Psoas muscle (tissue), 8 donors: ENCODE measurements around the gene EPM2A. TPM values are rescaled to one million over a fixed set of nuclear protein-coding genes. Genes with fewer than 3 reads are reported as not detected.

ENCODE experiments used
- ATAC-seq, 4 donors: fragments of 200-7000 bp; cut with Tn5 transposase; one replicate each; pipeline ENCODE4 v1.9.1; 2020; ENCODE audit warnings: moderate library complexity in 3 of 4, mild to moderate bottlenecking in 2 of 4
- DNase-seq, 2 donors: peaks; one replicate each; pipeline ENCODE4 v3.0.0-alpha.2; 2020
- H3K27ac ChIP-seq: fragments of 200-600 bp; one replicate; pipeline ENCODE4 v1.8.0; 2022
- H3K27me3 ChIP-seq, 3 donors: fragments of 200-600 bp in 1 of 3; one replicate each; pipeline versions ENCODE4 v1.6.1 to v1.8.0; 2013 to 2022; ENCODE audit warnings: low read length in 2 of 3, mild to moderate bottlenecking in 2 of 3, moderate library complexity in 1 of 3; ENCODE audit not compliant: insufficient read depth in 3 of 3
- H3K36me3 ChIP-seq, 2 donors: fragments of 200-600 bp in 1 of 2; one replicate each; pipeline versions ENCODE4 v1.6.1 to v1.8.0; 2013 to 2022; ENCODE audit warnings: low read depth in 1 of 2, mild to moderate bottlenecking in 1 of 2, moderate library complexity in 1 of 2; ENCODE audit not compliant: insufficient read depth in 1 of 2
- H3K4me1 ChIP-seq: fragments of 200-600 bp; one replicate; pipeline ENCODE4 v1.8.0; 2022
- H3K4me3 ChIP-seq: fragments of 200-600 bp; one replicate; pipeline ENCODE4 v1.8.0; 2022; ENCODE audit warnings: mild to moderate bottlenecking
- H3K9me3 ChIP-seq: fragments of 200-600 bp; one replicate; pipeline ENCODE4 v1.8.0; 2022
- WGBS, 3 donors: extraction: QIAGEN DNeasy Blood & Tissue Kit; methylation state at CpG; one replicate each; pipeline versions ENCODE4 v1.1.6 to v1.1.7; 2013; 5-methylcytosine and 5-hydroxymethylcytosine counted together
- intact Hi-C, 2 donors: fragments of 100-400 bp; cut with DNase I; formaldehyde crosslinking; loops; one replicate each; pipeline versions ENCODE4 v1.11.0 to v1.14.2; 2022
- polyA plus RNA-seq, 3 donors: library from polyadenylated mRNA; stranded (reverse); fragments of 200-250 nt; gene quantifications; one replicate each; pipeline ENCODE4 v1.2.3, GENCODE V29; 2013
- total RNA-seq, 4 donors: library from RNA; stranded (reverse); fragmentation: NEBNext Ultra II Directional in 2 of 4; extraction: Animal tissue kit (Norgen Biotek cat#: 25700) in 2 of 4; gene quantifications; one replicate each; pipeline versions ENCODE4 v1.2.1 to v1.2.4, GENCODE V29; 2021 to 2023
- TF ChIP-seq, protein P1 (sequence below): fragments of 200-600 bp; IDR thresholded peaks from one replicate; pipeline ENCODE4 v1.8.0; 2022; ENCODE audit warnings: antibody characterized with exemption
- donor health status: healthy with polysubstance abuse.
- donor health status: DM: no; HTN: no; CAD: no; lungs with moderate emphysema.
- donor health status: Bipolar disorder and iron deficiency.
- donor health status: healthy.
- donor health status: DM: yes; HTN: yes; CAD: no.
- donor health status: DM: no; HTN: no; CAD: no.
- donor health status: DM: no; HTN: no; CAD: no.
- donor health status: DM: yes; HTN: yes; CAD: no.

Gene EPM2A
- total and polyA plus RNA-seq, 7 donors: 30.1 to 88.4 (median 67.6) TPM

DNA sequence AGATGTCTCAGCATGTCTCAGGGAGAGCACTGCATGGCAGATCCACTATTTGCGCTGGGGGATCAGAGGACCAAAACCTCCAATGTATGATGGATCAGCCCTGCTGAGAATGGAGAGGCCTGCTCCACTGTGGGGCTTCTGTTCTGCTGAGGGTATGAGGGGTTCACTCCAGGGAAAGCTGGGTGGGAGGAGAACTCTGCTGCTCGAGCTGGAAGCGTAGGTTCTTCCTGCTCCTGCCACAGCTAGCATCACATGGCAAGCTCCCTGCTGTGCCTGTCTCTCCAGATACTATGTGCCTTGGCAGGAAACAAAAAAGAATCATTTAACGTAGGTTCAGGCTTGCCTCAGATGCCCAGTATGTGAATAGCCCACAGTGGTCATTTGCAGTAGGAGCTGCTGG is 105.8 kb downstream of the EPM2A start:
- DNase-seq: no peak

GRCh38 chr6:145627451-145627850 is 107.9 kb downstream of the EPM2A start:
- 95 to 96% (median 96%) methylated on average over 17 of the region's 17 CpGs for WGBS, 3 donors

More for the DNA sequence above, 105.8 kb downstream of the EPM2A start:
- Histone ChIP-seq H3K4me3 (no peak overlapping the region), H3K4me1 (peaks cover 28% of the 10 kb centered on the region), H3K36me3 (peaks cover 3 to 24% of the 10 kb centered on the region in 2 donors), H3K27me3 (no peaks in the 10 kb centered on the region), H3K27ac (no peak overlapping the region), H3K9me3 (no peaks in the 10 kb centered on the region)
- 69 to 85% (median 69%) methylated on average over 4 of the region's 4 CpGs for WGBS, 3 donors
- intact Hi-C loops: no loop called here
- no peak for ATAC-seq
- TF ChIP-seq, protein P1, sequence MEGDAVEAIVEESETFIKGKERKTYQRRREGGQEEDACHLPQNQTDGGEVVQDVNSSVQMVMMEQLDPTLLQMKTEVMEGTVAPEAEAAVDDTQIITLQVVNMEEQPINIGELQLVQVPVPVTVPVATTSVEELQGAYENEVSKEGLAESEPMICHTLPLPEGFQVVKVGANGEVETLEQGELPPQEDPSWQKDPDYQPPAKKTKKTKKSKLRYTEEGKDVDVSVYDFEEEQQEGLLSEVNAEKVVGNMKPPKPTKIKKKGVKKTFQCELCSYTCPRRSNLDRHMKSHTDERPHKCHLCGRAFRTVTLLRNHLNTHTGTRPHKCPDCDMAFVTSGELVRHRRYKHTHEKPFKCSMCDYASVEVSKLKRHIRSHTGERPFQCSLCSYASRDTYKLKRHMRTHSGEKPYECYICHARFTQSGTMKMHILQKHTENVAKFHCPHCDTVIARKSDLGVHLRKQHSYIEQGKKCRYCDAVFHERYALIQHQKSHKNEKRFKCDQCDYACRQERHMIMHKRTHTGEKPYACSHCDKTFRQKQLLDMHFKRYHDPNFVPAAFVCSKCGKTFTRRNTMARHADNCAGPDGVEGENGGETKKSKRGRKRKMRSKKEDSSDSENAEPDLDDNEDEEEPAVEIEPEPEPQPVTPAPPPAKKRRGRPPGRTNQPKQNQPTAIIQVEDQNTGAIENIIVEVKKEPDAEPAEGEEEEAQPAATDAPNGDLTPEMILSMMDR: no peak

DNA sequence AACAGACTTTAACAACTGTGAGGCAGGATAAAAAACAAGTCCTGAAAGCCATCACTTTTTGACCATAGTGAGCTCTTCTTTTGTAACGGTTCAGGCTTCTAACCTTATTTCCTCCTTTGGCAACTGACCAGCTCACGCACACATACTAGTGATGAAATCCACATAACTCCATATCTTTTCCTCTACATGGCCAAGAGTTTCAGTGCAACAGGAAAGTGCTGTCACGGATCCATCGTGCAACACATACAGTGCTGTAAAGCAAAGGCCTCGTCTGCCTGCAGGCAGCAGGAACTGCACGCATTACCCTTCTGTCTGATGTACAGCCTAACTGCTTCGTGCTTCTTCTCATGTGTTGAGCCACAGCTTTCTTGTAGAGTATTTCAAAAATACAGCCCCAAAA is 108.5 kb downstream of the EPM2A start:
- no peaks in the 10 kb centered on the region for H3K9me3 ChIP-seq
- no peak overlapping the region for H3K4me3 ChIP-seq
- intact Hi-C loops: no loop called here
- ATAC-seq: no peak
- no peaks in the 10 kb centered on the region for H3K27me3 ChIP-seq
- no peak overlapping the region for H3K27ac ChIP-seq
- peaks cover 3 to 24% of the 10 kb centered on the region in 2 donors for H3K36me3 ChIP-seq
- 72 to 74% (median 72%) methylated on average over 7 of the region's 7 CpGs for whole genome bisulfite sequencing, 3 donors
- peaks cover 9% of the 10 kb centered on the region for H3K4me1 ChIP-seq
- DNase-seq: no peak
- TF ChIP-seq, protein P1: no peak

More at GRCh38 chr6:145627451-145627850, 107.9 kb downstream of the EPM2A start:
- intact Hi-C loops: no loop called here
- Histone ChIP-seq H3K36me3 (peaks cover 3 to 24% of the 10 kb centered on the region in 2 donors), H3K4me3 (no peak overlapping the region), H3K4me1 (peaks cover 14% of the 10 kb centered on the region), H3K9me3 (no peaks in the 10 kb centered on the region), H3K27me3 (no peaks in the 10 kb centered on the region), H3K27ac (no peak overlapping the region)
- DNase-seq (no peak), ATAC-seq (no peak)
- TF ChIP-seq, protein P1: no peak

- Histone ChIP-seq H3K4me3 (no peak overlapping the region), H3K27ac (no peak overlapping the region), H3K27me3 (no peaks in the 10 kb centered on the region), H3K9me3 (no peaks in the 10 kb centered on the region), H3K4me1 (no peaks in the 10 kb centered on the region), H3K36me3 (peaks cover 0 to 19% of the 10 kb centered on the region in 2 donors)
- 94 to 100% (median 98%) methylated on average over 1 of the region's 1 CpG for WGBS, 3 donors
- intact Hi-C loops: no loop called here
- DNase-seq (no peak), ATAC-seq (no peak)
- TF ChIP-seq, protein P1: no peak
Observed at GRCh38 chr6:145623231-145623630, 112.1 kb downstream of the EPM2A start.

DNA sequence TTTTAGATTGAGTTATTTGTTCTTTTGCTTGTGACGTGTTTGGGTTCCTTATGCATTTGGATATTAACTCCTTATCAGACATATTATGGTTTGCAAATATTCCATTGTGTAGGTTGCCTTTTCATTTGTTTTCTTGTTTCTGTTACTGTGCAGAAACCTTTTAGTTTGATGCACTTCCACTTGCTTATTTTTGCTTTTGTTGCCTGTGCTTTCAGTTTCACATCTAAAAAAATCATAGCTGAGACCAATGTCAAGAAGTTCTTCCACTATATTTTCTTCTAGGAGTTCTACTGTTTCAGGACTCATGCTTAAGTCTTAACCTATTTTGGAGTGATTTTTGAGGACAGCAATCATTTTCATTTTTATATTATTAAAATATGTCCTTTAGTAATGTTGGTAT is 113.5 kb downstream of the EPM2A start:
- peaks cover 0 to 10% of the 10 kb centered on the region in 2 donors for H3K36me3 ChIP-seq
- ATAC-seq: no peak
- intact Hi-C loops: no loop called here

More for the DNA sequence above, 113.5 kb downstream of the EPM2A start:
- H3K27me3 ChIP-seq: no peaks in the 10 kb centered on the region
- WGBS, 3 donors: 86 to 97% (median 88%) methylated on average over 1 of the region's 1 CpG
- no peaks in the 10 kb centered on the region for H3K9me3 ChIP-seq
- H3K4me1 ChIP-seq: no peaks in the 10 kb centered on the region
- TF ChIP-seq, protein P1: no peak
- H3K27ac ChIP-seq: no peak overlapping the region
- no peak for DNase-seq
- no peak overlapping the region for H3K4me3 ChIP-seq
